Parathyroid adenoma (tissue), 2 donors: Measurements from ENCODE around the gene MRPL46.

ENCODE experiments used
- H2AFZ ChIP-seq: fragments of 300-600 bp; sonication (generic); one replicate; pipeline ENCODE4 v1.7.0; 2017; ENCODE audit warnings: antibody characterized with exemption, mild to moderate bottlenecking
- H3K27ac ChIP-seq: fragments of 300-600 bp; sonication (generic); one replicate; pipeline ENCODE4 v1.7.0; 2017
- H3K27me3 ChIP-seq: fragments of 300-600 bp; sonication (generic); one replicate; pipeline ENCODE4 v1.7.0; 2017; ENCODE audit warnings: low read length; ENCODE audit not compliant: control insufficient read depth, insufficient read depth
- H3K36me3 ChIP-seq: fragments of 300-600 bp; sonication (generic); one replicate; pipeline ENCODE4 v1.7.0; 2017; ENCODE audit warnings: low read length; ENCODE audit not compliant: control insufficient read depth, insufficient read depth
- H3K4me1 ChIP-seq: fragments of 300-600 bp; sonication (generic); one replicate; pipeline ENCODE4 v1.7.0; 2017; ENCODE audit warnings: control low read depth
- H3K4me2 ChIP-seq: fragments of 300-600 bp; sonication (generic); one replicate; pipeline ENCODE4 v1.7.0; 2017; ENCODE audit warnings: low read length
- H3K4me3 ChIP-seq: fragments of 300-600 bp; sonication (generic); one replicate; pipeline ENCODE4 v1.7.0; 2017; ENCODE audit warnings: low read depth, low read length
- H3K79me2 ChIP-seq: fragments of 300-600 bp; sonication (generic); one replicate; pipeline ENCODE4 v1.7.0; 2017; ENCODE audit warnings: control low read depth
- H3K9ac ChIP-seq: fragments of 300-600 bp; sonication (generic); one replicate; pipeline ENCODE4 v1.7.0; 2017; ENCODE audit warnings: mild to moderate bottlenecking
- H3K9me3 ChIP-seq: fragments of 300-600 bp; sonication (generic); one replicate; pipeline ENCODE4 v1.7.0; 2017; ENCODE audit warnings: low read length; ENCODE audit not compliant: control insufficient read depth
- CTCF ChIP-seq: fragments of 300-600 bp; sonication (generic); IDR thresholded peaks from one replicate; pipeline ENCODE4 v1.7.0; 2017; ENCODE audit warnings: antibody characterized with exemption, mild to moderate bottlenecking
- donor health status: primary hyperparathyroidism.

The MRPL46 gene

DNA sequence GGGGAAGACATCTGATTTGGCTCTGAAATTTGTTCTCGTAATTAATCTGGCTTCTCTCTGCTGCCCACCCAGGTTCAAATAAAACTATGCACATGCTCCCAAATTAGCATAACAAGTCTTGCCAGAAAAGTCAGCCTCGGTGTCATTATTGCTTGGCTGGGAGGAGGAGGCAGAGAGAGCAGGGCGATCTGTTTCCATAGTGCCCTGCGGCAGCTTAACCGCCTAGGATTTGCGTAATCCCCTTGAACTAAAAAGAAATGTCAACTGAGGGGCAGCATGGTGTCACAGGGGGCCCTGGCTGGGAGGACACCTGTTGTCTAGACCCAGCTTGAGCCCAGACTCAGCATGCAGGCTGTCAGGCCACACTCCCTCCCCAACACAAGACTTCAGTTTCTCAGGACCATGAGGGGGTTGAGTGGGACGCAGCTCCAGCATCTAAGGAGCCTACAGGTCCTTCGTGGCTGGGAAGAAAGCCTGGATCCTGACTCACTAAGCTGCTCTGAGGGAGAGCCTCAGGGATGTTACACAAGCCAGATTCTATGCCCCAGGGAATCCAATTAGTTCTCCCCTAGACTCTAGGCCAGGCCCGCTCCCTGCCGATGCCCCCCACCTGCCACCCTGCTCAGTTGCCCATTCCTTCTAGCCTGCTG lies 17.6 kb upstream of the MRPL46 start:
- no peaks in the 10 kb centered on the region for H3K9me3 ChIP-seq
- TF ChIP-seq CTCF = no peak
- no peak overlapping the region for H3K4me2 ChIP-seq
- no peaks in the 10 kb centered on the region for H3K4me1 ChIP-seq
- H3K27me3 ChIP-seq = no peaks in the 10 kb centered on the region
- no peak overlapping the region for H3K4me3 ChIP-seq
- no peaks in the 10 kb centered on the region for H3K36me3 ChIP-seq
- no peaks in the 10 kb centered on the region for H3K79me2 ChIP-seq
- H3K9ac ChIP-seq = no peak overlapping the region
- H2AFZ ChIP-seq = no peak overlapping the region
- no peak overlapping the region for H3K27ac ChIP-seq

DNA sequence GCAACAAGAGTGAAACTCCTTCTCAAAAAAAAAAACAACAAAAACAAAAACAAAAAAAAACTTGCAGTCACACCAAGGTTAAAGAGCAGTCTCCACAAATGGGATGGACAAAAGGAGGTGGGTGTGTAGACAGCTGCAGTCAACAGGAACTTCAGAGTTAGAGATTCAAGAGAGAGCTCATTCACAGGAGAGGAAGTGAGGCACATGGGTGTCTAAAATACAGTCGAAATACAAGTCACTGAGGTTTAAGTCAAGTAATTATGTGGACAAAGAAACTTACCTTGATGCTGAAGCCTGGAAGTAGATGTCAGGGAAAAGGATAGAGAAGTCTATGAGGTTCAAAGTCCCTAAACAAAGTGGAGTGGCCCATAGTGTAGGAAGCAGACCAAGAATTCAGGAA lies 15.1 kb upstream of the MRPL46 start:
- Histone ChIP-seq H3K9ac (no peak overlapping the region), H3K79me2 (no peaks in the 10 kb centered on the region), H3K4me1 (no peaks in the 10 kb centered on the region), H3K27ac (no peak overlapping the region), H2AFZ (no peak overlapping the region), H3K4me2 (no peak overlapping the region), H3K27me3 (no peaks in the 10 kb centered on the region), H3K9me3 (no peaks in the 10 kb centered on the region), H3K4me3 (no peak overlapping the region), H3K36me3 (no peaks in the 10 kb centered on the region)
- TF ChIP-seq CTCF = no peak

- H3K4me3 ChIP-seq = no peak overlapping the region
- H3K9ac ChIP-seq = no peak overlapping the region
- H3K27me3 ChIP-seq = no peaks in the 10 kb centered on the region
- TF ChIP-seq CTCF = no peak
- no peak overlapping the region for H2AFZ ChIP-seq
- no peaks in the 10 kb centered on the region for H3K4me1 ChIP-seq
- no peak overlapping the region for H3K4me2 ChIP-seq
- no peaks in the 10 kb centered on the region for H3K9me3 ChIP-seq
- no peaks in the 10 kb centered on the region for H3K36me3 ChIP-seq
- no peak overlapping the region for H3K27ac ChIP-seq
- no peaks in the 10 kb centered on the region for H3K79me2 ChIP-seq
Measured at GRCh38 chr15:88480981-88481380, 13.8 kb upstream of the MRPL46 start.

- no peaks in the 10 kb centered on the region for H3K36me3 ChIP-seq
- no peaks in the 10 kb centered on the region for H3K27me3 ChIP-seq
- H3K79me2 ChIP-seq = no peaks in the 10 kb centered on the region
- no peaks in the 10 kb centered on the region for H3K4me1 ChIP-seq
- H3K9ac ChIP-seq = no peak overlapping the region
- H3K4me3 ChIP-seq = no peak overlapping the region
- H3K9me3 ChIP-seq = no peaks in the 10 kb centered on the region
- no peak overlapping the region for H3K27ac ChIP-seq
- H2AFZ ChIP-seq = no peak overlapping the region
- H3K4me2 ChIP-seq = no peak overlapping the region
- no peak for TF ChIP-seq CTCF
Measured at GRCh38 chr15:88479169-88479568, 12.0 kb upstream of the MRPL46 start.

- Histone ChIP-seq H3K36me3 (no peaks in the 10 kb centered on the region), H3K79me2 (no peaks in the 10 kb centered on the region), H3K27ac (no peak overlapping the region), H3K4me2 (no peak overlapping the region), H3K4me3 (no peak overlapping the region), H3K9me3 (no peaks in the 10 kb centered on the region), H3K4me1 (no peaks in the 10 kb centered on the region), H2AFZ (no peak overlapping the region), H3K27me3 (no peaks in the 10 kb centered on the region), H3K9ac (no peak overlapping the region)
- TF ChIP-seq CTCF = no peak
Measured at GRCh38 chr15:88477904-88478303, 10.7 kb upstream of the MRPL46 start.
